GM18511 (cell line): Measurements from ENCODE around the gene KCNE2.
"Not testable (repeated sequence)": the region's sequence is repeated elsewhere in the genome, so short reads cannot be mapped to it uniquely, and the experiment has no call there.

Experiments used
- ATAC-seq: cut with Tn5 transposase; IDR thresholded peaks from one replicate; pipeline ENCODE4 v1.9.1; 2021; ENCODE audit warnings: mild to moderate bottlenecking, moderate library complexity; ENCODE audit not compliant: unreplicated experiment

The KCNE2 gene

DNA sequence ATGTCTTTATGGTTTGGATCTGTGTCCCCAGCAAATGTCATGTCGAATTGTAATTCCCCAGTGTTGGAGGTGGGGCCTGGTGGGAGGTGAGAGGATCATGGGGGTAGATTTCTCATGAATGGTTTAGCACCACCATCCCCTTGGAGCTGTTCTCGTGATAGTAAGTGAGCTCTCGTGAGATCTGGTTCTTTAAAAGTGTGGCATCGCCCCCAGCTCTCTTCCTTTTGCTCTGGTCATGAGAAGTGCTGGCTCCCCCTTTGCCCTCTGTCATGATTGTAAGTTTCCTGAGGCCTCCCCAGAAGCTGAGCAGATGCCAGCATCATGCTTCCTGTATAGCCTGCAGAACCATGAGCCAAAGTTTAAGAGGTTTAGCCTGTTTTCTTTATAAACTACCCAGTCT is 11.2 kb upstream of the KCNE2 start:
- ATAC-seq: no peak

GRCh38 chr21:34353182-34353581 is 10.6 kb upstream of the KCNE2 start:
- ATAC-seq: no peak

DNA sequence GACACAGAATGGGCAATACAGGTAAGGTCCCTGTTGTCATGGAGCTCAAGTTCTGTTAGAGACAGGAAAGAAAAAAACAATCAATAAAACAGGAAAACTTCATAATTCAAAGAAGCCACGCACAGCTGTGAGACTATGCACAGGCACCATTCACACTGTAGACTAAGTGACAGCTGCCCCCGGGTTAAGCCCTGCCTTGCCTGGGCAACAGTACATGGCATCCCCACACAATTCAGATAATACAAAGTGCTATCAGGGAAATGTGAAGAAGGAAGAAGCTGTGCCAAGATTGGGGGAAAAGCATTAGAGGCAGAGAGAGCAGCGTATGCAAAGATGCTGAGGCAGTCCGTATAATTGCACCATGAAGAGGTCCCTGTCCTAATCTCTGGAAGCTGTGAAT is 9.0 kb upstream of the KCNE2 start:
- no peak for ATAC-seq

- no peak for ATAC-seq
These were observed 8.2 kb upstream of the KCNE2 start for GRCh38 chr21:34355570-34355969.

DNA sequence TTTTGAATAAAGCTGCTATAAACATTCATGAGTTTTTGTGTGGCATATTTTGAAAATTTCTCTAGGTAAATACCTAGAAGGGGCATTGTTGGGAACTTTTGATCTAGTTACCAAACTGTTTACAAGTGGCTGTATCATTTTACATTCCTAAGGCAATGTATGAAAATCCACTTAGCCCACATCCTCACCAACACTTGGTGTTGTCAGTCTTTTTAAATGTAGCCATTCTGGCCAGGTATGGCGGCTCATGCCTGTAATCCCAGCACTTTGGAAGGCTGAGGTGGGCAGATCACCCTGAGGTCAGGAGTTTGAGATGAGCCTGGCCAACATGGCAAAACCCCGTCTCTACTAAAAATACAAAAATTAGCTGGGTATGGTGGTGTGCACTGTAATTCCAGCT is 5.9 kb upstream of the KCNE2 start:
- ATAC-seq: no peak

DNA sequence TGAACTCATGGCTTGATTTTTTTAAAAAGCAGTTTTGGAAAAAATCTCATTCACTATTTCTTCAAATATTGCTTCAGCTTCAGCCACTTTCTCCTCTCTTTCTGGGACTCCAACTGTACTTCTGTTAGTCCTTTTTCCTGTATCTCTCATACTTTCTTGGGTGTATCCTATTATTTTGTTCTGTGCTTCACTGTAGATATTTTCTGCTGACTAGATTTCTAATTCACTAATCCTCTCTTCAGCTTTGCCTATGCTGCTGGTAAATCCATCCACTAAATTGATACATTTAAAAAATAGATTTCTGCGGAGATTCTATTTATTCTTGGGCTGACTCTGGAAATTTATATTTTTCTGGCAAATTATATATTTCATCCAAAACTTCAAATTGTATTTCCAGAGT is 4.9 kb upstream of the KCNE2 start:
- no peak for ATAC-seq

DNA sequence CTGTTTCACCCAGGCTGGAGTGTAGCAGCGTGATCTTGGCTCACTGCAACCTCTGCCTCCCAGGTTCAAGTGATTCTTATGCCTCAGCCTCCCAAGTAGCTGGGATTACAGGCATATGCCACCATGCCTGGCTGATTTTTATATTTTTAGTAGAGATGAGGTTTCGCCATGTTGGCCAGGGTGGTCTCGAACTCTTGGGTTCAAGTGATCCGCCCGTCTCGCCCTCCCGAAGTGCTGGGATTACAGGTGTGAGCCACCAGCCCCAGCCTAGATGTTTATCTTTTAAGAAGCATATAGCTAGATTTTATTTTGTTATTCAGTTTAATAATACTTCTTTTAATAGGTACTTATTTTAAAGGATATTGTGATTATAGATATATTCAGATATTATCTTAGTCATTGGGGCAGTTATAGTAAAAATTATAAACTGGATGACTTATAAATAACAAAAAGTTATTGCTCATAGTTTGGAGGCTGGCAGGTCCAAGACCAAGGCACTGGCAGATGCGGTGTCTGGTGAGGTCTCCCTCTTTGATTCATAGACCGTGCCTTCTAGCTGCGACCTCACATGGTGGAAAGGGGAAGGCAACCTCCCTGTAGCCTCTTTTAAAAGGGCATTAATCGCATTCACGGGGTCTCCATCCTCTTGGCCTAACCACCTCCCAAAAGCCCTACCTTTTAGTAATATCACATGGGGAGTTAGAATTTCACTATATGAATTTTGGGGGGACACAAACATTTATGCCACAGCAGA is 3.1 kb upstream of the KCNE2 start:
- ATAC-seq: no peak

- ATAC-seq: no peak
These were observed 1.7 kb upstream of the KCNE2 start for GRCh38 chr21:34362136-34362444.

GRCh38 chr21:34362670-34363069 is 1.1 kb upstream of the KCNE2 start:
- ATAC-seq: no peak

- ATAC-seq: no peak
These were observed 1.1 kb downstream of the KCNE2 start for GRCh38 chr21:34364921-34365320.

- ATAC-seq: no peak
These were observed 2.0 kb downstream of the KCNE2 start for GRCh38 chr21:34365809-34366208.

DNA sequence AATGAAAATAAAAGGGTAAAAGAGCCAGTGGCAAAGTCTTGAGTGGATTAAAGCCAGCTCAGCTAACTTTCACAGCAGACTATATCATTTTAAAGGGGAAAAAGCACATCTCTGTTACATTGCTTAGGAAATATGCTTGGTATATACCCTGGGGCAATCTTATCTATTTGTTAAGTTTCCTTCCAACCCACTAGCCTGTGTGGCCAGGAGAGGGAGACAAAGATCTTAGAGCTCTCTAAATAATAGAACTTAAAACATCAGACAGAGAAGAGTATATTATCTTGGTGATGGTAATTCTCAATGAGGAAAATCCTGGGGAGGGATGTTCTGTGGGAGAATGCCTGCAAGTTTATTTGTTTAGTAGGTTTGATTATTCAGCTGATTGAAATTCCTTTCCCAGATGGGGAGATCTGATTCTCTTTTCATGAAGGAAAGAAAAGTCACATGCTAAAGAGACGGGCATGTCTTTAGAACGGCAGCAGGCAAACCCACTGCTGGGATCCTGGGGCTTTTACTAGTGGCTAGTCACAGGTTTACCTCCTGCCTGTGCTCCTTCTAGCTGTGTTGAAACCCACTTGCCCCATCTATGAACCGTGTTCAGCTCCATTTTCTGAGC is 3.6 kb downstream of the KCNE2 start:
- no peak for ATAC-seq

DNA sequence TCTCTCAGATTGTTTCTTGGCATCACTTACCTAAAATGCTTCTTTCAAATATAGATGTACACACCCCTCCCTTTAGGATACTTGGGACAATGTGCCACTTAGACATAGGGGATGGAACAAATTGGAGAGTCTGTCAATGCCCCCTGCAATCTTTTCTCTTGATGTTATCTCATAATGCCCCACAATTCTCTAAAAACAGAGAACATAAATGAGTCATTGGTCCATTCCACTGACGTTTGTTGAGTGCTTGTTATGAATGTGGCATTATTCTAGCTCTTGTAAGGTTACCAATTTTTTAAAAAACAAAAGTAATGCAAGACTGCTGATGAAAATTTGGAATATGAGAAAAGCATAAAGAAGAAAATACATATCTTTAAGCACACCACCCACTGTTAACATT is 5.9 kb downstream of the KCNE2 start:
- ATAC-seq: no peak

DNA sequence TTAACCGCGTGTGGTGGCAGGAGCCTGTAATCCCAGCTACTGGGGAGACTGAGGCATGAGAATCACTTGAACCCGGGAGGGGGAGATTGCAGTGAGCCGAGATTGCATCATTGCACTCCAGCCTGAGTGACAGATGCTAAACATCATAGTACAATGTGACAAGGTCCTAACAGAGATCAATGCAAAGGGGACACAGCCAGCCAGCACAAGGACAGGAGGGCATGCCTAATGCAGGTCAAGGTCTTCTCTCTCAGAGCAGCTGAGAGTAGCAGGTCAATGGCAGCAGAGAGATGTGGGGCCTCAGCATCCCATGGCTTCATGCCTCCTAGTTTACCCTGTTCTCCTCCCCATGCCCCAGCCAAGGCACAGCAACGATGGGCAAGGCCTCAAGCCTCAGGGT is 8.5 kb downstream of the KCNE2 start:
- no peak for ATAC-seq

DNA sequence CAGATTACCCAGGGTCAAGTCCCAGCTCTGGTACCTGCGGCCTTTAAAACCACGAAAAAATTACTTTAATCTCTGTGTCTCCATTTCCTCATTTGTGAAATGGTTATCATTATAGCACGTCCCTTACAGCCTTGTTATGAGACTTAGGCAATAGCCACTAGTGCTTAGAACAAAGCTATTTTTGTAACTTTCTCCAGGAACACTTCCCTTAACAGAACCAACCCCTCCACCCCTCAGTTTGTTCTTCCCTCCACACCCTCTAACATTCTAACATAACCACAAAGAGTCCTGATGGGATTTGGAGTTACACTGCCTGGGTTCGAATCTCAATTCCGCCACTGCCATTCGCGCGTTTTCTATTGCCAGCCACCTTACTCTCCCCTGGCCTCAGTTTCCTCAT is 10.7 kb downstream of the KCNE2 start:
- ATAC-seq: not testable (repeated sequence)

- peak; percentile 95 for ATAC-seq
These were observed 11.3 kb downstream of the KCNE2 start, which contains the start of gene SMIM11 for GRCh38 chr21:34374940-34375618. SMIM11 (plus strand) TSS chr21:34375507; CDS start chr21:34379505, 3,998 bp downstream.

- peak; percentile 82 for ATAC-seq
These were observed 11.8 kb downstream of the KCNE2 start for GRCh38 chr21:34375619-34375972.

- ATAC-seq: not testable (repeated sequence)
These were observed 19.3 kb downstream of the KCNE2 start for GRCh38 chr21:34383138-34383537.

- peak; percentile 83 for ATAC-seq
These were observed 20.1 kb downstream of the KCNE2 start for GRCh38 chr21:34383724-34384415.

DNA sequence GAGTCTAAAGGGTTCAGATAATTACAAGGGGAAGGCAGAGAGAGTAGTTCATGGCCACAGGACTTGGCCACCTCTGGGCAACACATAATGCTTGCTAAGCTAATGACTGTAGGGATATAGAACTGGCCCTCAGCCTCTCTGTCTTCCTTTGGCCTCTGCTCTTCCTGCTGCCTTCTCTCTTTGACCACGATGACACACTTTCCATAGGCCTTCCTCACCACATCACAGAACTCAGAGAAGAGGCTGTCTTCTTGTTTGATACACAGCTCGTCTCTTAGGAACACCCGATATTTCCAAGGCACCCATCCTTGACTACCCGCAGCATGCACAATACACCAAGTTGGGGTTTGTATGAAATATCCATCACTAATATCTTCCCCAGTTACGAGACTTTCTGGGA is 36.7 kb downstream of the KCNE2 start:
- not testable (repeated sequence) for ATAC-seq

- ATAC-seq: not testable (repeated sequence)
These were observed 40.9 kb downstream of the KCNE2 start for GRCh38 chr21:34404742-34405141.

DNA sequence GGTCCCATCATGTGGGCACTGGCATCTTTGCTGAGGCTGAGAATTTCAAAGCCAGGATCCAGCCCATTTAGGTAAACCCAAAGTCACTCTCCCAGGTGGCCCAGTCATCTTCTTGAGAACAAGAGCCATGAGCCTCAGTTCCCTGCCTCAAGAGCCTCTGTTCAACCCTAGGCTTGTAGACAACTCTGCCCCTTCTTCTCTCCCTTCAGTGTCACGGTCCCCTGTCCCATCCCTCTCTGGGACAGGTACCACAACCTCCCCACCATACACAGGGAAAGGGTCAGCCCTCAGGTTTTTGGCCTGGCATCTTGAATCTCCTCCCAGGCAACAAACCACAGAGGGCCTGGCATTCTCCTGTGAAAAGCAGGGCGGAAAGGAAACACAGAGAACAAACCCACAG is 41.9 kb downstream of the KCNE2 start:
- not testable (repeated sequence) for ATAC-seq
